Tibial nerve (tissue), 3 donors: Measurements from ENCODE around the gene TMC2.

ENCODE experiments used
- POLR2A ChIP-seq, 2 donors: fragments of 450-650 bp; IDR thresholded peaks; one replicate each; pipeline ENCODE4 v1.6.1; 2017; ENCODE audit warnings: antibody characterized with exemption in 2 of 2, mild to moderate bottlenecking in 2 of 2, moderate library complexity in 2 of 2
- TF ChIP-seq, protein P1 (sequence below), 5 experiments: fragments of 200-600 bp in 3 of 5; fragments of 450-650 bp in 2 of 5; sonication (generic) in 3 of 5; IDR thresholded peaks; one replicate each; pipeline ENCODE4 v1.5.1; 2016 to 2019; ENCODE audit warnings: antibody characterized with exemption in 5 of 5, mild to moderate bottlenecking in 3 of 5, moderate library complexity in 2 of 5

DNA sequence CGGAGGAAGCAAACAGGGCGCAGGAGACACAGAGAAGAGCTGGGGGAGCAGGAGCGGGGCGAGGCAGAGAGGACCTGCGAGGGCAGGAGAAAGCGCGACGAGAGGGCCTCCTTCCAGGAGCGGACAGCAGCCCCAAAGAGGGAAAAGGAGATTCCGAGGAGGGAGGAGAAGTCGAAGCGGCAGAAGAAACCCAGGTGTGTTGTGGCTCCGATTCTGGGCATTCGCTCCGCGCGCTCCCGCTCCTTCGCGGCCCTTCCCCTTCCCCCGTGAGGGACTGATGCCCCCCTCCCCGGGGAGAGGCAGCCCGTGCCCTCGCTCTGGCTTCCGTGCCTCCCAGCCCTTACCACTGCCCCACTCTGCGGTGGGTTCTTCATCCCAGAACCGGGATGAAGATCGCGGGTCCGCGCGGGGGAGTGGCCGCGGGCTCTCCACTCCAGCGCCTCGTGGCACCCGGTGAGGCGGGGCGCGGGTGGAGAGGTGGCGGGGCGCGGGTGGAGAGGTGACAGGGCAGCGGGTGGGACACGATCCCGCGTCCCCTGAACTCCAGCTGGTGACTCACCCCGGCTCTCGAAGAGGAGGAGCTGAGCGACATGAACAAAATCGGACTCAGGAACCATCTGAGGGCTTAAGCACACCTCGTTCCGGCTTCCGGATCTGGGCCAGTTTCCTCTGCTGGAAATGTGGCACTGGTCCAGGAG is 22.4 kb downstream of the TMC2 start:
- no peak for TF ChIP-seq POLR2A (IDR thresholded peaks at IDR 0.05)
- TF ChIP-seq, protein P1, sequence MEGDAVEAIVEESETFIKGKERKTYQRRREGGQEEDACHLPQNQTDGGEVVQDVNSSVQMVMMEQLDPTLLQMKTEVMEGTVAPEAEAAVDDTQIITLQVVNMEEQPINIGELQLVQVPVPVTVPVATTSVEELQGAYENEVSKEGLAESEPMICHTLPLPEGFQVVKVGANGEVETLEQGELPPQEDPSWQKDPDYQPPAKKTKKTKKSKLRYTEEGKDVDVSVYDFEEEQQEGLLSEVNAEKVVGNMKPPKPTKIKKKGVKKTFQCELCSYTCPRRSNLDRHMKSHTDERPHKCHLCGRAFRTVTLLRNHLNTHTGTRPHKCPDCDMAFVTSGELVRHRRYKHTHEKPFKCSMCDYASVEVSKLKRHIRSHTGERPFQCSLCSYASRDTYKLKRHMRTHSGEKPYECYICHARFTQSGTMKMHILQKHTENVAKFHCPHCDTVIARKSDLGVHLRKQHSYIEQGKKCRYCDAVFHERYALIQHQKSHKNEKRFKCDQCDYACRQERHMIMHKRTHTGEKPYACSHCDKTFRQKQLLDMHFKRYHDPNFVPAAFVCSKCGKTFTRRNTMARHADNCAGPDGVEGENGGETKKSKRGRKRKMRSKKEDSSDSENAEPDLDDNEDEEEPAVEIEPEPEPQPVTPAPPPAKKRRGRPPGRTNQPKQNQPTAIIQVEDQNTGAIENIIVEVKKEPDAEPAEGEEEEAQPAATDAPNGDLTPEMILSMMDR (IDR thresholded peaks at IDR 0.05), result no peak
